ENCODE results near the gene SLC25A4. TPM values are rescaled to one million over a fixed set of nuclear protein-coding genes. Genes with fewer than 3 reads are reported as not detected.
A peak's percentile ranks its signal among the peaks of the same experiment; 100 is the strongest.

The SLC25A4 gene
- polyA plus RNA-seq, 3 donors = 0.07 TPM; not detected in 2

DNA sequence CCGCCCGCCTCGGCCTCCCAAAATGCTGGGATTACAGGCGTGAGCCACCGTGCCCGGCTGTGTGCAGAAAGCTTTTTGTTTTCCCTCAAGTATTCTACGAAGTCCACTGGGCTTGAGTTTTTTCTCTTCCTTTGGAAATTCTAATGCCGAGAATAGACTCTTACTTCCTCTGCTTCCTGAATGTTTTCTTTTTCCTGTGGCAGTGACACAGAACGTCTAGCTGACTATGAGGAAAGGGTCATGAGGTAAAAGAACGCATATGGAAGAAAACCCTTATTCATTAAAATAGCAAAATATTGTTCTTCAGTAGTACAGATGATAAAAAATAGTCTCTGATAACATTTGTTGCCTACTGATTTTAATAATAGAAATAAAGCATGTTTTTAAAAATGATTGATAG lies 4.9 kb upstream of the SLC25A4 start:
- Histone ChIP-seq H3K4me1 (ENCODE audit: control insufficient read depth in 1 of 2, insufficient read depth in 2 of 2, low read length in 2 of 2) (peaks cover 4 to 7% of the 10 kb centered on the region in 2 donors), H3K27ac (ENCODE audit: low read depth in 1 of 2, low read length in 2 of 2) (no peak overlapping the region), H4K20me1 (ENCODE audit: insufficient read depth, low read length) (no peaks in the 10 kb centered on the region), H3K79me2 (ENCODE audit: insufficient read depth, low read length) (no peaks in the 10 kb centered on the region), H3K36me3 (replicated peaks in 1 of 2; ENCODE audit: control insufficient read depth in 1 of 2, insufficient read depth in 2 of 2, low read length in 2 of 2) (no peaks in the 10 kb centered on the region), H3K9ac (ENCODE audit: insufficient read depth, low read length, poor library complexity, severe bottlenecking) (no peak overlapping the region), H3K27me3 (ENCODE audit: control insufficient read depth in 2 of 2, insufficient read depth in 2 of 2, low read length in 2 of 2) (peaks cover 30 to 52% of the 10 kb centered on the region in 2 donors), H3K4me3 (replicated peaks in 1 of 3; ENCODE audit: low read depth in 2 of 3, low read length in 3 of 3) (no peak overlapping the region), H3K9me3 (replicated peaks in 1 of 2; ENCODE audit: control insufficient read depth in 1 of 2, insufficient read depth in 1 of 2, low read length in 2 of 2) (peaks cover 0 to 8% of the 10 kb centered on the region in 2 donors), H2AFZ (ENCODE audit: insufficient read depth, low read depth, low read length, poor library complexity, severe bottlenecking) (no peak overlapping the region), H3K4me2 (replicated peaks; ENCODE audit: extremely low read depth, low read length, poor library complexity, severe bottlenecking) (no peak overlapping the region)
- peaks cover 0 to 7% (median 0%) of the 10 kb centered on the region in 7 donors for H3K9me3 Mint-ChIP-seq
- H3K36me3 Mint-ChIP-seq = no peaks in the 10 kb centered on the region
- peaks cover 6% of the 10 kb centered on the region for H3K4me1 Mint-ChIP-seq
- no peak overlapping the region for H3K4me3 Mint-ChIP-seq
- H3K27ac Mint-ChIP-seq = no peak overlapping the region
- 80% methylated on average over 7 of the region's 10 CpGs for WGBS (ENCODE audit: insufficient coverage)
- H3K27me3 Mint-ChIP-seq (ENCODE audit: low read depth in 3 of 3) = peaks cover 40 to 60% (median 43%) of the 10 kb centered on the region in 3 donors
- TF ChIP-seq, protein P1, sequence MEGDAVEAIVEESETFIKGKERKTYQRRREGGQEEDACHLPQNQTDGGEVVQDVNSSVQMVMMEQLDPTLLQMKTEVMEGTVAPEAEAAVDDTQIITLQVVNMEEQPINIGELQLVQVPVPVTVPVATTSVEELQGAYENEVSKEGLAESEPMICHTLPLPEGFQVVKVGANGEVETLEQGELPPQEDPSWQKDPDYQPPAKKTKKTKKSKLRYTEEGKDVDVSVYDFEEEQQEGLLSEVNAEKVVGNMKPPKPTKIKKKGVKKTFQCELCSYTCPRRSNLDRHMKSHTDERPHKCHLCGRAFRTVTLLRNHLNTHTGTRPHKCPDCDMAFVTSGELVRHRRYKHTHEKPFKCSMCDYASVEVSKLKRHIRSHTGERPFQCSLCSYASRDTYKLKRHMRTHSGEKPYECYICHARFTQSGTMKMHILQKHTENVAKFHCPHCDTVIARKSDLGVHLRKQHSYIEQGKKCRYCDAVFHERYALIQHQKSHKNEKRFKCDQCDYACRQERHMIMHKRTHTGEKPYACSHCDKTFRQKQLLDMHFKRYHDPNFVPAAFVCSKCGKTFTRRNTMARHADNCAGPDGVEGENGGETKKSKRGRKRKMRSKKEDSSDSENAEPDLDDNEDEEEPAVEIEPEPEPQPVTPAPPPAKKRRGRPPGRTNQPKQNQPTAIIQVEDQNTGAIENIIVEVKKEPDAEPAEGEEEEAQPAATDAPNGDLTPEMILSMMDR (IDR thresholded peaks at IDR 0.05) = no peak
- intact Hi-C loops (cut with micrococcal nuclease) = no loop called here
- no peak for DNase-seq

DNA sequence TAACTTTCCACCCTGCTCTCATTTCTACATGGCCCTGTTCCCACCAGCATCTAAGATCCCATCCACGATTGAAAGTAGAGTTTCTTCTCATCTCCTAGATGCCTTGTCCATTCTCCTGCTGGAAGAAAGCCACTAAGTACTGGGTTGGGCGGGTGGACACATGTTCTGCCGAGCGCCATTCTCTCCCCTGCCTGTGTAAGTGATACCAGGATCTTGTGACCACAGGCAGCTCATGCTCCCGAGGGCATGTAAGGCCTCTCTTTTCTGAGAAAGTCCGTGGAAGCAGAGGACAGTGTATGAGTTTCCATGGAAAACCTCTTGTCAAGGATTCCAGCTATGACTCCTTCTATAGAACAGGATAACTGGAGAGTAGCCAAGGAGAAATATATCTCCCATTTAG lies 3.3 kb upstream of the SLC25A4 start:
- peaks cover 4 to 9% of the 10 kb centered on the region in 2 donors for H3K4me1 ChIP-seq (ENCODE audit: control insufficient read depth in 1 of 2, insufficient read depth in 2 of 2, low read length in 2 of 2)
- H3K4me3 ChIP-seq (replicated peaks in 1 of 3; ENCODE audit: low read depth in 2 of 3, low read length in 3 of 3) = no peak overlapping the region
- 100% methylated on average over 4 of the region's 6 CpGs for WGBS (ENCODE audit: insufficient coverage)
- peaks cover 54 to 75% (median 58%) of the 10 kb centered on the region in 3 donors for H3K27me3 Mint-ChIP-seq (ENCODE audit: low read depth in 3 of 3)
- no peak overlapping the region for H3K27ac ChIP-seq (ENCODE audit: low read depth in 1 of 2, low read length in 2 of 2)
- H3K4me3 Mint-ChIP-seq = peak overlapping the region in 1 of 2 donors; percentile 60
- no peak overlapping the region for H2AFZ ChIP-seq (ENCODE audit: insufficient read depth, low read depth, low read length, poor library complexity, severe bottlenecking)
- H3K79me2 ChIP-seq (ENCODE audit: insufficient read depth, low read length) = no peaks in the 10 kb centered on the region
- no peak overlapping the region for H3K4me2 ChIP-seq (replicated peaks; ENCODE audit: extremely low read depth, low read length, poor library complexity, severe bottlenecking)
- intact Hi-C loops (cut with micrococcal nuclease) = no loop called here
- peaks cover 44 to 61% of the 10 kb centered on the region in 2 donors for H3K27me3 ChIP-seq (ENCODE audit: control insufficient read depth in 2 of 2, insufficient read depth in 2 of 2, low read length in 2 of 2)
- H3K9me3 ChIP-seq (replicated peaks in 1 of 2; ENCODE audit: control insufficient read depth in 1 of 2, insufficient read depth in 1 of 2, low read length in 2 of 2) = peaks cover 0 to 19% of the 10 kb centered on the region in 2 donors
- TF ChIP-seq, protein P1 (IDR thresholded peaks at IDR 0.05) = no peak
- H3K36me3 Mint-ChIP-seq = no peaks in the 10 kb centered on the region
- H3K9me3 Mint-ChIP-seq = peaks cover 0 to 15% (median 1%) of the 10 kb centered on the region in 7 donors
- no peak overlapping the region for H3K9ac ChIP-seq (ENCODE audit: insufficient read depth, low read length, poor library complexity, severe bottlenecking)
- DNase-seq = no peak
- no peak overlapping the region for H3K27ac Mint-ChIP-seq
- peaks cover 13% of the 10 kb centered on the region for H3K4me1 Mint-ChIP-seq
- H3K36me3 ChIP-seq (replicated peaks in 1 of 2; ENCODE audit: control insufficient read depth in 1 of 2, insufficient read depth in 2 of 2, low read length in 2 of 2) = no peaks in the 10 kb centered on the region
- no peaks in the 10 kb centered on the region for H4K20me1 ChIP-seq (ENCODE audit: insufficient read depth, low read length)
